GM21717 (cell line): ENCODE measurements around the gene TBX19.

Source experiments
- ATAC-seq: cut with Tn5 transposase; IDR thresholded peaks from one replicate; pipeline ENCODE4 v1.9.1; 2021; ENCODE audit warnings: mild to moderate bottlenecking, moderate library complexity; ENCODE audit not compliant: unreplicated experiment

The TBX19 gene

DNA sequence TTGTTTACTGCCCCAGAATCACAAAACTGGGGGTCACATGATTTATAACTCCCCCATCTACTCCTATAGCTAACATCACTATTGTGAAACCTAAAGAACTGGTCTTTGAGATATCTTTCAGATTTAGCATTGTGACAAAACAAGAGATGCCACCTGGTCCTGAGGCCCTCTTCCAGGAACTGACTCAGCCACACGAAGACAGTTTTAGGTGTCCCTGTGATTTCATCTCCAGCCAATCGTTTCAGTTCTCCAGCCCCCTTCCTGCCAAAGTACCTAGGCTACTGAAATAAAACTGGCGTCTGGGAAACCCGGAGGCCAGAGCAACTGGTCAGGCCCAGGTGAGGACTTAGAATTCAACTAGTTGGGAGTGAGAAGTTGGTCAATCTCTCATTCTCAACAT is 36.6 kb downstream of the TBX19 start:
- no peak for ATAC-seq

DNA sequence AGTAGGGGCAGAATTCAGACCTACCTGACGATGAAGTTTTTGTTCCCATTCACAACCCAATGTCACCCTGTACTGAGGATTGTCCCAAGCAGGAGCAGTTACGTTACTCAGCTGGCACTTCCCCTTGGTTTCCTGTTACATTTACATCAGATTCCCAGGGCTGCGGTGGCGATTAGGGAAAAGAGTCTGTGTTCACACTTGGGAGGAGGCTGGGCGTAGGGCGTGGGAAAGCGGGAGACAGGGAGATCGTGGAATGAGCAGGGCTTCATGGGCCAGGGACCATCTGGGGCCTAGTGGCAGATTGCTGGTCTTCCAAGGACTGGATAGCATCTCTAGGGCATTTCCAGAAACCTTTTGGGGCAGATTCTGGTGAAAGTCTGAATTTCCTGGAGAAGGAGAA is 39.0 kb downstream of the TBX19 start:
- ATAC-seq = no peak

DNA sequence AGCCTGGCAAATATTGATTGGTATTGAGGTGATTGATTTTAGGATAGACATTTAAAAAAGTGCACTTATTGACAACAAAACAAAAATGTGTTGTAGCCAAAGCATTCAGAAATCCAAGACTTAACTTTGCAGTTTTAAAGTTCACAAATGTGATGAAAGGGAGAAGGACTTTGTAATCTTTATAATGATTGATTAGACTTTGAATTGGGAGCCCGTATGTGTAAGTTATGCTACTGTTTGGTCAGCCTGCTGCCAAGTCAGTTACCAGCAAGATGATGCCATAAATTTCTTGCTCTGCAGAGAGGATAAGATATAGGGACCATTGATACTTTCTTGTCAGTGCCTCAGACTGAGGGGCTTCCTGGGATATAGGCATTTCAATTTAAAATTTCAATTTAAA is 39.5 kb downstream of the TBX19 start:
- no peak for ATAC-seq

DNA sequence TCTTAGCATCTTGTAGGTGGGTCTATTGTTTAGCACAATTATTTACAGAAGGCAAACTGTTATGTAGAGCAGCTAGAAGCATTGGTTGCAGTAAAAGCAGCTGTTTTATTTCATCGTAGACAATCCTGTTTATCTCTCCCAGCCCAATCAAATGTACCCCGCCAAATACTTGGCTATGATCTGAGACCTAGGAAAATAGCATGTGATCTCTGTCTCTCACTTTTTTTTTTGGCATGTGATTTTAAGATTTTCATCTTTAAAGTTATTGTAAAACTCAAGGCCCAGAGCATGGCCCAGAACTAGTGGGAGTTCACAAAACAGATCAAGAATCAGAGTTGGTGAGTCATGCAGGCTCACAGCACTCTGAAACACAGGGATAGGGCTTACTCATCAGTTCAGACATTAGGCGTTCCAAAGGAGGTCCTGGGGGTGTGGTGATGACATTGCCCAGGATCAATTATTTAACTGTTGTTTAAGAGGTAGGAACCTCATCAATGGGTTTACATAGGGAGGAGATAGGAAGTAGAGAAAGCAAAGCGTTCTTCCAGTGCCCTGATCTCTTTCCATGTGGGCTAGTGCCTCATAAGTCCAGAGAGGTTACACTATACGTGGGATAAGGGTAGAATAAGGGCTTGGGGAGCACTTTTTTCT is 40.2 kb downstream of the TBX19 start:
- no peak for ATAC-seq

DNA sequence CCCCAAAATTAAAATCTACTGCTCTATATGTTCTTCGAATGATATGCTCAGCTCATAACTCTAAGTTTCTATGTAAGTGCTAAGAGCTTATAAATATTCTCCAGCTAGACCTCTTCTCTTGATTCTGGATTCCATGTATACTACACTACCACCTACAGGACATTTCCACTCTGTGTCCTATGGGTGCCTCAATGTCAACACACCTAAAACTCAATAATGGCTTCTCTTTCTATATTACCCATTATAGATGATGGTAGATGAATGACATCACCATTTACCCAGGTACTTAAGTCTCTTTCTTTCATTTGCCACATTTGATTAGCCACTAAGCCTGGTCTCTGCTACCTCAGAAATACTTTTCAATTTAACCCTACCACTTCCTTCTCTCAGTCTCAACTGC is 41.3 kb downstream of the TBX19 start:
- ATAC-seq = no peak

DNA sequence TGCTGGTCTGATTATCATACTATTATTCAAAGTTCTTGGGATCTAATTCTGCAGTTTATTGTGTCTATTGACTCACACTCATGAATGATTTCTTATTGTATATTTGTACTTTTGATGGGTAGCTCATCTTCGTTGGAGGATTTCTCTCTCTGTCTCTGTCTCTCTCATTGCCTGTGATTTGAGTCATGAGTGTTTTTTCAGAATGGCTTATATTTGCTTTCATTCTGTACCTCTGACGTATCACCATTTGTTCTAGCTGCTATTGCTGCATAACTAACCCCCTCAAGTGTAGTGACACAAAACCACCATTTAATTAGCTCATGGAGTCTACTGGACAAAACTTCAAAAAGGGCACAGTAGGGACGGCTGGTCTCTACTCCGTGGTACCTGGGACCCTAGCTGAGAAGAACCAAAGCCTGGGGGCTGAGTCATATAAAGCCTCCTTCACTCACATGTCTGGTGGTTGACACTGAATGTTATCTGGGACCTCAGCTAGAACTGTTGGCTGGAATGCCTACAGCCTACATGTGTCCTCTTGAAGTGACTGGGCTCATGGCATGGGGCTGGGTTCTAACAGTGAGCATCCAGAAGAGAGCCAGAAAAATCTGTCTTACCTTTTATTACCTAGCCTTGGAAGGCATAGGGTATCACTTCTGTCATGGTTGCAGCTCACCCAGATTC is 44.2 kb downstream of the TBX19 start:
- no peak for ATAC-seq

DNA sequence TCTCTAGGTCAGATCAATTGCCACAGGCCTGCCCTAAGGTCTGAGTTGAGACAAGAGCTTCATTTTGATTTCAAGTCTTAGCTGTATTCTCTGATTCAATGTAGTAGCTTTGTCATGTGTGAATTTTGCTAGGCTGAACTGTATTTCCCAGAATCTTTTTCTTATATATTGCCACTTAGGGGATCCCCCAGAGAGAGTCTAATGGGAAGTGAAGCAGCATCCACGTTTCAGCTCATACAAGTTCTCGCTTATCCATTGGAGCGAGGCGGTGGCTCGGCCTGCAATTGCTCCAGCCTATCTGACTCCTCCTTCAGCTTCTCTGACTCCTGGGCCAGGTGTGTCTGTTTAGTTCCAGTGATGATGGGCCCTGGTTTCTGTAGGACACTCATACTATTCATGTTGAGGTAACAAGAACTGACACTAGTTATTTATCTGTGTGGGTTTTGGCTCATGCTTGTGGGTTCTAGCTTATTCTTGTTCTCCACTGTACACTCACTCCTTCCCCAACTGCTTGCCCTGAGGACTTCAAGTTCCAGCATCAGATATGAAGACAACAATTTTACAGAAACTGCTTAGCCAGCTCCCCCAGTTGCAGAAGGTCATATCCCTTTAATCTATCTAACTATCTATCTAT is 48.2 kb downstream of the TBX19 start:
- no peak for ATAC-seq

DNA sequence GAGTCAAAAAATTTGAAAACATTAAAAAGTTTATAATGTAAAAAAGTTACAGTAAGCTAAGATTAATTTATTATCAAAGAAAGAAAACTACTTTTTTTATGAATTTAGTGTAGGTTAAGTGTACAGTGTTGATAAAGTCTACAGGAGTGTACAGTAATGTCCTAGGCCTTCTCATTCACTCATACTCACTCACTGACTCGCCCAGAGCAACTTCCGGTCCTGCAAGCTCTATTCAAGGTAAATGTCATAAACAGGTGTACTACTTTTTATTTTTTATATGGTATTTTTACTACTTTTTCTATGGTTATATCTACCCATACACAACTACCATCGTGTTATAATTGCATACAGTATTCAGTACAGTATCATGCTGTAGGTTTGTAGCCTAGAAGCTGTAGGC is 49.6 kb downstream of the TBX19 start:
- ATAC-seq = no peak

DNA sequence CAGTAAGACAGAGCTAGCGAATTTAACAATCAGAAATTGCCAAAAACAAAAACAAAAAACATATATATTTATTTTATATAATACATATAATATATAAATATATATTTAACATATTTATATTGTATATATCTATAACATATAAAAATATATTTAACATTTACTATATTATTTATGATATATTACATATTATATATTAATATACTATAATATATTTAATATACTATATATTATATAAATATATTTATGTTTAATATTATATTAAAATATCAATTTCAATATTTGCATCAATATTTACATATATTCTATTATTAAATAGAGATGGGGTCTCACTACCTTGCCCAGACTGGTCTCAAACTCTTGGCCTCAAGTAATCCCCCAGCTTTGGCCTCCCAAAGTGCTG is 50.9 kb downstream of the TBX19 start:
- no peak for ATAC-seq

DNA sequence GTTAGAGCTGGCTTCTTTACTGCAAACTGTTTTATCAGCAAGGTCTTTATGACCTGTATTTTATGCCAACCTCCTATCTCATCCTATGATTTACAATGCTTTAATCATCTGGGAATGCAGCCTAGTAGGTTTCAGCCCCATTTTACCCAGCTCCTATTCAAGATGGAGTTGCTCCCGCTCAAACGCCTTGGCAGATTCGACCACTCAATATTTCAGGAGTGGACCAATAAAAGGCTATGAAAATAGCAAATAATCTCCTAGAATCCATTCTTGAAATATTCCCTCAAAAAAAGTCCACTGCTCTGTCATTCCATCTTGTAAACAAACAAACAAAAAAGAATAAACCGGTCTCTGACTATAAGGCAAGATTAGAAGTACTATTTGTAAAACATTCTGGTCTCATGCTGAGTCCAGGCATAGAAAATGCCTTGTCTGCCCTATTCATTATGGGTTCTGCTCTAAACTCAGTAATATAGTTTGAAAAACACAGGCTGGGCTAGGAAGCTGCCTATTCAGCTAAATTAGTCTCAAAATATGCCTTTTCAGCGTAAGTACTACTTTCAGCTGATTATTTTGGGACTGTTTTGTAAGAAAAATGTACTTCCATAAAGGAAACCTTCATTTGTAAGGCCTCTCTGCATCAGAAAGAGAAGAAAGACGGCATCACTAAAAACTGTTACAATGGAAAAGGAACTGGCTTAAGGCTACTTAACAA is 53.0 kb downstream of the TBX19 start:
- no peak for ATAC-seq

DNA sequence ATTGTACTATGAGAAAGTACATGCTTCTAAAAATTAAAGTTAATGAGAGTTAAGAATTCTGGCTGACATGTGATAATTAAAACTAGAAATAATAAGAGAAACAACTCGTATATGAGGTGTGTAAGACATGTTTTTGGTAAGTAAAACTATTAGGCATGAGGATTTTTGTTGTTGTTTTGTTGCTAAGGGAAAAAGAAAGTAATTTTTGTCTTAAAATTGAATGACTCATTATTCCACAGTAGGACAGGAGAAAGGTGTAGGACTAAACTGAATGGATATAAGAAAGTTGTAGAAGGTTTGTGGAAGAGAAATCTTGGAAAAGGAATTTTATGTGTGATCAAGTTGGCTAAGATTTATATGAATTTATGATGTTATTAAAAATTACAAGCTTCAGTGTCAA is 54.8 kb downstream of the TBX19 start:
- no peak for ATAC-seq

DNA sequence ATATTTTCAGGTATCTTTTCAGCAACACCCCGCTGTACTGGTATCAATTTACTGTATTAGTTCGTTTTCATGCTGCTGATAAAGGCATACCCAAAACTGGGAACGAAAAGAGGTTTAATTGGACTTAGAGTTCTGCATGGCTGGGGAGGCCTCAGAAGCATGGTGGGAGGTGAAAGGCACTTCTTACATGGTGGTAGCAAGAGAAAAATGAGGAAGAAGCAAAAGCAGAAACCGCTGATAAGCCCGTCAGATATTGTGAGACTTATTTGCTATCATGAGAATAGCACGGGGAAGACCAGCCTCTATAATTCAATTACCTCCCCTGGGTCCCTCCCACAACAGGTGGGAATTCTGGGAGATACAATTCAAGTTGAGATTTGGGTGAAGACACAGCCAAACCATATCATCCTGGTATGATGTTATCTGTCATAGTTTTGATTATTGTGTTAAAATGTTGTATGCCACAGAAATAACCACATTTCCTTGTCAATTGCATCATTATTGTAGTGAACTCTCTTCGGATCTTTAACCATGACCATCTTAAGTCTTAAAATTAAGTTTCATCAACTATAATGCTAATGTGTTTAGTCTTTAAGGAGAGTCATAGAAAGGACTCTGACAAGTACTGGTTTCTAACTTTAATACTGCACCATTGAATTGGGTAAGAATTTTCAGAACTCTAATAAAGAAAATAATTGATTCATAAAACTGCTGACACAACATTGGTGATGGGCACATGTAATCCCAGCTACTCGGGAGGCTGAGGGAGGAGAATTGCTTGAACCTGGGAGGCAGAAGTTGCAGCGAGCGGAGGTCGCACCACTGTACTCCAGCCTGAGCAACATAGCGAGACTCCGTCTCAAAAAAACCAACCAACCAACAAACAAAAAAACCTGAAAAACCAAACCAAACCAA is 58.2 kb downstream of the TBX19 start:
- ATAC-seq = no peak

DNA sequence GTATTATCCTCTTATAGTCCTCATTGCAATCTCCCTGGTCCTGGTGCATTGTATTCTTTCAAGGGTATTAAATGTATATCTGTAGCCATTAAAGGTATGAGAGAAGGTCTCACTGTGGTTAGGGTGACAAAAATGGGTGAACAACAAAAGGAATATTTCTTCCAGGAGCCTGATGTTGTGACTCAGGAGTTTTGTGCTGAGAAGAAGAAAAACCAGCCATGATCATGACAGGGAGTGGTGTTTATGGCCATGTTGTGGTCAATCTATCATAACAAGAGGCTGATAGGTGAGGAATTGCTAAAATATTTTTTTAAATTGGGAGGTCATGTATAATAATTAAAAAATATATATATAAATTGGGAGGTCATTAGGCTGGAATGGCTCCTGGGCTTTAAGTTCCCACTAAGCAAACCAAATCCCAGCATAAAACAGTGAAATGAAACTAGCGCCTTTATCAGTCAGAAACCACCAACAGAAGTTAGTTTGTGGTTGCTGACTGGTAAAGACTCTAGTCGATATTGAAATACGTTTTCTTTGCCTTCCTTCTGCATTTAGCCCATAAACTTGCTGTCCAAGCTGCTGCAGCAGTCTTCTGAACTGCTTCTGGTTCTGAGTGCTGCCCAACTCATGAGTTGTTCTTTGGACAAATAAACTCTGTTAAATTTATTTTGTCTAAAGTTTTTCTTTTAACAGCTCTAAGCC is 60.3 kb downstream of the TBX19 start:
- no peak for ATAC-seq

DNA sequence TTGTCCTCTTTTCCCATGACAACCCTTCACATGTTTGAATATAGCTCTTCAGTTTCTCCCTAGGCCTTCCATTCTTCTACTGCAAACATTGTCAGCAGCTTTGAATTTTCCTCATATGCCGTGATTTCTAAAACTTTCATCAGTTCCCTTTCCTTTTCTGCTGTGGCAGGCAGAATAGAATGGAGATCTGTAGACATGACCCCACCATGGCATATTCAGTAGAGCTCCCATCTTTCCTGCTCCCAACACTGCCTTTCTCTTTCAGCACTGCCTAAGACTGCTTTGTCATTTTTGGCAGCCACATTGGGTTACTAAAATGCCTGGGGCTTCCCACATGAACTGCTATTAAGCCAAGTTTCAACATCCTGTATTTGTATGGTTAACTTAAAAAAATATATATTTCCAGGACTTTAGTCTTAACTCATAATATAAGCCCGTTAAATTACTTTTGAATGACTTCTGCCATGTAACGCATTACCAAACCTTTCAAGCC is 60.9 kb downstream of the TBX19 start:
- ATAC-seq = no peak

DNA sequence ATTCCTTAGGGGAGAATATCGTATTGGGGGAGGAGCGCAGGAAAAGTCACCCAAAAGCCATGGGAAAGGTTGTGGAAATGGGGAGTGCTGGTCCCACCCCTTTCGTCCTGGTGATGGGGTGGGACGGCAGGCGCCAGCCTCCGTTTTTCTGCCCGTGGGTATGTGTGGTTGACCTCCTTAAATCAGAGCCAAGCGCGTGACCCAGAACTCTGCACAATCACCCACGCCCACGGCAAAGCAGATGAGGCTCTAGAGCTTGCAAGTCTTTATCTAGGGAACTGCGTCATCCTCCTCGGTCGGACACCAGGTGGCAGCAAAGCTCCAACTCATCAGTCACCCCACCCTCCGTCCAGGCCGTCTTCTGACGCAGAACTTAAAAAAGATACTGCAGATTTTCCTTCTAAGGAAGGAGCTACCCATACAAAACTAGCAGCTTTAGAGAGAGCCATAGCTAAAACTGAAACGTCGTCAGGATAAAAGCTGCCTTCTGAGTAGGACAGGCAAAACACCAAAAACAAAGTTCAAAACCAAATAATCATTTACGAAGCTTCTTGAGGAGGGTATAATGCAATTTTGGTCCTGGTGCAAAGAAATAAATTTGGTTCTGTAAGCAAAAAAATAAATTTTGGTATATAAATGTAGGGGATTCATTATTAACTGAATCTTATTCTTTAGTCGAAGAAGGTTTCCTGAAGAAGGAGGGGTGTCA is 62.0 kb downstream of the TBX19 start:
- peak; percentile 91 for ATAC-seq

DNA sequence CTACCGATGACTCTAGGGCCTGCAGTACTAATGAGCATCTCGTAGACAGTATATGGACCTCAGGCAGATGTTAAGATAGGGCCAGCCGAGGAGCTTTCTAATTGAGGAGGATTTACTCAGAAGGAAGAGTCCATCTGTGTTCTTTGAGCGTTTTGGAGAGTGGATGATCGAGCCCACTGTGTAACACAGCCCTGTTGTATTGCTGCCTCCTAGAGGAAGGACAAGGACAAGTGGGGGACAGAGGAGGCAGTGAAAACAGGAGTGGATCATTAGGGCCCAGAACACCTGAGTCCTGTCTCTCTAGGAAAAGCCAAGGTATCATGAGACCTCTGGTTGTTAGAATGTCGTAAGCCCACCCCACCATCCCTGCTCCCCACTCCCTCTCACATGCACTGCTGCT is 62.9 kb downstream of the TBX19 start:
- no peak for ATAC-seq

DNA sequence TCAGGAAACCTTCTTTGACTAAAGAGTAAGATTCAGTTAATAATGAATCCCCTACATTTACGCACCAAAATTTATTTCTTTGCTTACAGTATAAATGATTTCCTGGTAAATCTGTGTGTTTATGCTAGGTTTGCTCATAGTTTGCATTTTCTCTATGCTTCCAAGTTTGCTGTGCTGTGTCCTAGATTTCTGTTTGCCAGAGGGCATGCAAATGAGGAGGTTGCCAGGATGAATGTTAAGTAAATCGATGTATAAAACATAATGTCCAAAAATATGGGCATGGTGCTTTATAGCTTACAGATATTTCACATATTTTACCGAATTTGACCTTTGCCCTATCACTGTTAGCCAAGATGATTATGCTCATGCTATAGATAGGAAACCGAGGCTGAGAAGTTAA is 63.8 kb downstream of the TBX19 start:
- no peak for ATAC-seq

DNA sequence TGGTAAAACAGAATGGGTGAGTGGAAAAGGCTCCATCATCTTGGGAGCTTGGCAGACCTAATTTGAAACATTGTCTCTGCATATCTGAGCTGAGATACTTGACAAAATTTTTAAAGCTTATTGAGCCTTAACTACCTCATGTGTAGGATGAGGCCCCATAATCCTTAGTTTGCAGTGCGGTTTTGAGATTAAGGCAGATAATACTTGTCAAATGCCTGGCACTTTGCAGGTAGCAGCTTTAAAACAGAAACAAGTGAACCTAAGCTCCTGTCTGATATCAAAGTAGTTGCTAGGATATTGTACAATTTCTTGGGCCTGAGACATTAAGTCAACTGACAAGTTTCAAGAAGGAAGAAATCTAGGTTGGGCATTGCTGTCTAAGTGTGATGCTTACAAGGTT is 65.3 kb downstream of the TBX19 start:
- ATAC-seq = no peak

DNA sequence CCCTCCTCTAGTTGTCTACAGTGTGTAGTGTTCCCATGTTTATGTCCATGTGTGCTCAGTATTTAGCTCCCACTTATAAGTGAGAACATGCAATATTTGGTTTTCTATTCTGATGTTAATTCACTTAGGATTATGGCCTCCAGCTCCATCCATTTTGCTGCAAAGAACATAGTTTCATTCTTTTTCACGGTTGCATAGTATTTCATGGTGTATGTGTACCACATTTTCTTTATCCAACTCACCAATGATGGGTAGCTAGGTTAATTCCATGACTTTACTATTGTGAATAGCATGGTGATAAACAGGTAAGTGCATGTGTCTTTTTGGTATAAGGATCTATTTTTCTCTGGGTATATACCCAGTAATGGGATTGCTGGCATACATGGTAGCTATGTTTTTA is 67.0 kb downstream of the TBX19 start:
- no peak for ATAC-seq
